Midbrain (tissue), 1 donor: ENCODE data around the gene LLGL2.

ENCODE experiments used
- DNase-seq: peaks from one replicate; lab custom pipeline; 2025; lab: John Stamatoyannopoulos, UW

The LLGL2 gene

DNA sequence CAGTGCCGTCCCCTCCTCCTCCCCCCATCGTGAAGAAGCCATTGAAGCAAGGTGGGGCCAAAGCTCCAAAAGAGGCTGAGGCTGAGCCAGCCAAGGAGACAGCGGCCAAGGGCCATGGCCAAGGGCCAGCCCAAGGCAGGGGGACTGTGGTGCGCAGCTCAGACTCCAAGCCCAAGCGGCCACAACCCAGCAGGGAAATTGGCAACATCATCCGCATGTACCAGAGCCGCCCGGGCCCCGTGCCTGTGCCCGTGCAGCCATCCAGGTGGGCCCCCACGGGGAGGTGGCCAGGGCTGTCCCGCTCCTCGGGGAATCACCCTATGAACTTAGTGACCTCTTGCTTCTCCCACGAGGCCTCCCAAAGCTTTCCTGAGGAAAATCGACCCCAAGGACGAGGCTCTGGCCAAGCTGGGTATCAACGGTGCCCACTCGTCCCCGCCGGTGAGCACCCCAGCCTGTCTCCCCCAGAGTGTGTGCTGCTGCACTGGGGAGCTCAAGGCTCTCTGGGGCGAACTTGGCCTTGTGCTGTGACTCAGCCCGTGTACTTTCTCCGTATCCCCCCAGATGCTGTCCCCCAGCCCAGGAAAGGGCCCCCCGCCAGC is 91.1 kb downstream of the LLGL2 start:
- DNase-seq: no peak

DNA sequence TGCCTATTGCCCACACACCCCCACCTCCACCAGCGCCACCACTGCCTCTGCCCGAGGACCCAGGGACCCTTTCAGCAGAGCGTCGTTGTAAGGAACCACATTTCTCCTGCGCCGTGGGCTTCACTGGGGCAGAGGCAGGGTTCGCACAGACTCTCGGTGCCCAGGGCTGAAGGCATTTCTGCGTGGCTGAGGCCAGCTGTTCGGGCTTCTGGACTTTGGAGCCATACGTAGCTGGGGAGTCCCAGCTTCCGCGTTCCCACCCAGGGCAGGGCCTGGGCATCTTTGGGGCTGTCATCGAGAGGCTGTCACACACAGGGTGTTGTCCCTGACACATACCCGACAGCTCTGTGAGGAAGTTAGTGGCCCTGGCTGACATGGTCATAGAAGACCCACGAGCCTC is 91.7 kb downstream of the LLGL2 start:
- no peak for DNase-seq

DNA sequence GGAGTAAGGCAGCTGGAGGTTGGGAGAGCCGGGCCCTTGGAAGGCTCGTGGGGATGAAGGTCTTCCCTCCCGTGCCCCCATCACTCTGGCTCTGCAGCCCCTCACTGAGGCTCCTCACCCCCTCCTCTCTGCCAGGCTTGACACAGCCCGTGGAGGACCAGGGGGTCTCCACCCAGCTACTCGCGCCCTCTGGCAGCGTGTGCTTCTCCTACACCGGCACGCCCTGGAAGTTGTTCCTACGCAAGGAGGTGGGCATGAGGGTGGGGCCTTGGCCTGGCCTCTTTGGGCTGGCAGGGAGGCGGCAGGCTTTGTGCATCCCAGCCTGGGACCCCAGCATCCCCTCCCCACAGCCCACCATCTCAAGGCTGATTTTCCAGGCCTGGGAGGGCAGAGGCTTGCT is 92.2 kb downstream of the LLGL2 start:
- DNase-seq: no peak

DNA sequence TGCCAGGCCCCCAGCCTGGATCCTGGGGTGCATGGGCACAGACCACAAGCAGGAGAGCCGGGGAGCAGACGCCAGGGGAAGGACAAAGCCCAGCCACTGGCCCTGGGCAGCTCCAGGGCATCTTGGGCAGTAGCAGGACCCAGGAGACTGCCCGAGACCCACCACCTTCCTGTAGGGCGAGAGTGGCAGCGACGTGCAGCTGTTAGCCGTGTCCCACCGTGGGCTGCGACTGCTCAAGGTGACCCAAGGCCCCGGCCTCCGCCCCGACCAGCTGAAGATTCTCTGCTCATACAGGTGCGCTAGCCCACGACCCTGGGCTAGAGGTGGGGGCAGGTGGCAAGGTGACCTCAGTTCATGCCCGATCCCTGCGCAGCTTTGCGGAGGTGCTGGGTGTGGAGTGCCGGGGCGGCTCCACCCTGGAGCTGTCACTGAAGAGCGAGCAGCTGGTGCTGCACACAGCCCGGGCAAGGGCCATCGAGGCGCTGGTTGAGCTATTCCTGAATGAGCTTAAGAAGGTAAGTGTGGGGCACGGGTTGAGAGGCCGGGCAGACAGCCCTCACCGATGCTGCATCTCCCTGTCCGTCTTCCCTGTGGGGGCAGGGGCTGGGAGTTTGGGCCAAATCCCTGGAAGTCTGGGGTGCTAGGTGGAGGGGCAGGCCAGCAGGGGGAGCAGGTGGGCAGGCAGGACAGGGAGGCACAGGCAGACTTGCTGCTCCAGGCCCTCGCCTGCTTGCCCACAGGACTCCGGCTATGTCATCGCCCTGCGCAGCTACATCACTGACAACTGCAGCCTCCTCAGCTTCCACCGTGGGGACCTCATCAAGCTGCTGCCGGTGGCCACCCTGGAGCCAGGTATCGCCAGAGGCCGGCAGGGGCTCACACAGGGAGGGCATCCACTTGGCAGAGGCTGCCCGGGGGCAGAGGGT is 94.3 kb downstream of the LLGL2 start:
- DNase-seq: no peak

DNA sequence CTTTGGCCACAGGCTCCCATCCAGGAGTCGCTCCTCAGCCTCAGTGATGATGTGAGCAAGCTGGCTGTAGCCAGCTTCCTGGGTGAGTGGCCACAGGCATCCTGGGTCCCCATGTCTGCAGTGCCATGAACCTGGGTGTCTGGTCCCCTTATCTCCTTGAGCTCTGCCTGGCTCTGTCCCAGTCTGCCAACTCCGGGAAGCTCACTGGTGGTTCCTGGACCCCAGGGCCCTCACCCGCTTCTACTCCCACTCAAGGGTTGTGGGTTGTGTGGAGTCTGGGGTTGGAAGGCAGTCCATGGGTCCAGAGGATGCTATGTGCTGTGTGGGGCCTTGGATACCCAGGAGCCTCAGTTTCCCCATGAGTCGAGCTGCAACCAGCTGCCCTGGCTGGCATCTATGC is 96.0 kb downstream of the LLGL2 start:
- DNase-seq: no peak

DNA sequence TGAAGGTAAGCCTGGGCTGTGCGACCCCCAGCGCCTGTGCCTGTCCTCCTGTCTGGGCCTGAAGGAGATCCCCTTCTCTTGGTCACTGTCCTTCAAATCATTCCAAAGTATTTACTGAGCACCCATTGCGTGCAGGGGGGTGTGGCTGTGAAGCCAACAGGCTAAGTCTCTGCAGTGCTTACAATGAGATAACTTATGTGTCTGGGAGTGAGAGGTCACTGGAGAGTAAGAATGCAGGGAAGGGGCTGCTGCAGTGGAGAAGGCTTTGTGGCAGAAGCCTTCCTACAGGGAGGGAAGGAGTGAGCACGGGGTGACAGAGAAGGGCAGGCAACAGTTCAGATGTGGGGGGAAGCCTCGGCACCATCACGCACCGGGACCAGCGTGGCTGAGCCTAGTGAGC is 96.6 kb downstream of the LLGL2 start:
- no peak for DNase-seq

DNA sequence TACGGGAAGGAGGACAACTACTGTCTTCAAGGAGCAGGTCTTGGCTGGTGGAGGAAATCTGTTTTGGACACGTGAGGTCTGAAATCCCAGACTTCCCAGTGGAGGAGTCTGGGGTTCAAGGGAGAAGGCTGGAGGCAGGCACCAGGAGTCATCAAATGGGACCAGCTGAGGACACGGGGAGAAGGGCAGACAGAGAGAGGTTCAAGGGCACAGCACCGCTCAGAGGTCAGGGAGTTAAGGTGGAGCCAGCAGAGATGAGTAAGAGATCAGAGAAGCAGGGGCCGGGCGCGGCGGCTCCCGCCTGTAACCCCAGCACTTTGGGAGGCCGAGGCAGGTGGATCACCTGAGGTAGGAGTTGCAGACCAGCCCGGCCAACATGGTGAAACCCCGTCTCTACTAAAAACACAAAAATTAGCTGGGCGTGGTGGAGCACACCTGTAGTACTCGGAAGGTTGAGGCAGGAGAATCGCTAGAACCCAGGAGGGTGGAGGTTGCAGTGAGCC is 97.3 kb downstream of the LLGL2 start:
- no peak for DNase-seq

DNA sequence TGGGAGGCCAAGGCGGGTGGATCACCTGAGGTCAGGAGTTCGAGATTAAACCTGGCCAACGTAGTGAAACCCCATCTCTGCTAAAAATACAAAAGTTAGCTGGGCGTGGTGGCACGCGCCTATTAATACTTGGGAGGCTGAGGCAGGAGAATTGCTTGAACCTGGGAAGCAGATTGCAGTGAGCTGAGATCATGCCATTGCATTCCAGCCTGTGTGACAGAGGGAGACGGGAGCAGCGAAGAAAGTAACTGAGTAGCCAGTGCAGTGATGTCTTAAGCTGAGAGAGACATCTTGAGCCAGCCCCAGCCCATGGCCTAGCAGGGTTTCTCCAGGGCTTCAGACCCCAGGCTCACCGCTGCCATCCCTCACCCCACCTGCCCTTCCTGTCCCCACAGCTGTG is 97.9 kb downstream of the LLGL2 start:
- no peak for DNase-seq

DNA sequence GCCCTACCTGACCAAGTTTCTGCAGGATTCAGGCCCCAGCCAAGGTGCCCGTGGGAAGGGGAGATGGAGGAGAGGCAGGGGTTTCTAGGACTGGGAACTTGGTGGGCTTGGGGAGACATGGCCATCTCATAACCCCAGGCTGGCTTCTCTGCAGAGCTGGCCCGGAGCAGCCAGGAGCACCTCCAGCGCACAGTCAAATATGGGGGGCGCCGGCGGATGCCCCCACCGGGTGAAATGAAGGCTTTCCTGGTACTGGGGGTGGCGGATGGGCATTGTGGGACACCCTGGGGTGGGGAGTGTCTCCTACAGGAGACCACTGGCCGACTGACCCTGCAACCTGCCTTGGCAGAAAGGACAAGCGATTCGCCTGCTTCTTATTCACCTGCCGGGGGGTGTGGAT is 98.5 kb downstream of the LLGL2 start:
- DNase-seq: no peak
